GM12873 (cell line): ENCODE data around the gene MIS12.

ENCODE experiments used
- TF ChIP-seq, protein P1 (sequence below): IDR thresholded peaks from 2 replicates; pipeline ENCODE4 v1.5.1; 2012; ENCODE audit warnings: low read depth, mild to moderate bottlenecking, moderate library complexity, low read length, control low read depth; ENCODE audit not compliant: insufficient read depth; ENCODE audit errors: missing control alignments

Gene MIS12

DNA sequence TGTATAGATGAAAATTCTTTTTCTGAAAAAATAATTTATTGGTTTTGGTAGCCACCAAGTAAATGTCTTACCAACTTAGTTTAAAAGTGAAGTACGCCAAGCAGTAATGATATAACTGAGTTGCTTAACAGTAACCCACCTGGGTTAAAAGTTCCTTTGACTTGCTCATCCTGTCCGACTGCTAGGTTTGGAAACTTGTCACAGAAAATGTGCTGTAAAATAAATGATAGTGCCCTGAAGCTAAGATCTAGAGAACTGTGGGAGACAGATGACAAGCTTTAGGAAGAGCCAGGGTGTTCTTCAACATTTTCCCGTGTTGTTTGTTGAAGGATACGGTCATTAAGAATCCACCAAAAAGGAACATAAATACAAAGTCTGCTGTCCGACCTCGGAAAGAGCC is 5.4 kb upstream of the MIS12 start:
- TF ChIP-seq, protein P1, sequence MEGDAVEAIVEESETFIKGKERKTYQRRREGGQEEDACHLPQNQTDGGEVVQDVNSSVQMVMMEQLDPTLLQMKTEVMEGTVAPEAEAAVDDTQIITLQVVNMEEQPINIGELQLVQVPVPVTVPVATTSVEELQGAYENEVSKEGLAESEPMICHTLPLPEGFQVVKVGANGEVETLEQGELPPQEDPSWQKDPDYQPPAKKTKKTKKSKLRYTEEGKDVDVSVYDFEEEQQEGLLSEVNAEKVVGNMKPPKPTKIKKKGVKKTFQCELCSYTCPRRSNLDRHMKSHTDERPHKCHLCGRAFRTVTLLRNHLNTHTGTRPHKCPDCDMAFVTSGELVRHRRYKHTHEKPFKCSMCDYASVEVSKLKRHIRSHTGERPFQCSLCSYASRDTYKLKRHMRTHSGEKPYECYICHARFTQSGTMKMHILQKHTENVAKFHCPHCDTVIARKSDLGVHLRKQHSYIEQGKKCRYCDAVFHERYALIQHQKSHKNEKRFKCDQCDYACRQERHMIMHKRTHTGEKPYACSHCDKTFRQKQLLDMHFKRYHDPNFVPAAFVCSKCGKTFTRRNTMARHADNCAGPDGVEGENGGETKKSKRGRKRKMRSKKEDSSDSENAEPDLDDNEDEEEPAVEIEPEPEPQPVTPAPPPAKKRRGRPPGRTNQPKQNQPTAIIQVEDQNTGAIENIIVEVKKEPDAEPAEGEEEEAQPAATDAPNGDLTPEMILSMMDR, result no peak

DNA sequence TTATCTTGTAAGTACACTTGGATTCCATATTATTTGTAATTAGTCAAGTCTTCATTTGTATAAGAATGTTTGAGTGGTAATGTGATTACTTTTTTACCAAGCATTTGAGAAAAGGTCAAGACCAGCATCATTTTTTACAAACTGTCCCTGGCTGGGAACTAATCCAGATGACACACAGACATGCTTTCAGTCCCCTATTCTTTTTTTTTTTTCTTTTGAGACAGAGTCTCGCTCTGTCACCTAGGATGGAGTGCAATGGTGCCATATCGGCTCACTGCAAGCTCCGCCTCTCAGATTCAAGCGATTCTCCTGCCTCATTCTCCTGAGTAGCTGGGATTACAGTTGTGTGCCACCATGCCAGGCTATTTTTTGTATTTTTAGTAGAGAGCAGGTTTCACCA is 4.9 kb upstream of the MIS12 start:
- TF ChIP-seq, protein P1, result no peak

DNA sequence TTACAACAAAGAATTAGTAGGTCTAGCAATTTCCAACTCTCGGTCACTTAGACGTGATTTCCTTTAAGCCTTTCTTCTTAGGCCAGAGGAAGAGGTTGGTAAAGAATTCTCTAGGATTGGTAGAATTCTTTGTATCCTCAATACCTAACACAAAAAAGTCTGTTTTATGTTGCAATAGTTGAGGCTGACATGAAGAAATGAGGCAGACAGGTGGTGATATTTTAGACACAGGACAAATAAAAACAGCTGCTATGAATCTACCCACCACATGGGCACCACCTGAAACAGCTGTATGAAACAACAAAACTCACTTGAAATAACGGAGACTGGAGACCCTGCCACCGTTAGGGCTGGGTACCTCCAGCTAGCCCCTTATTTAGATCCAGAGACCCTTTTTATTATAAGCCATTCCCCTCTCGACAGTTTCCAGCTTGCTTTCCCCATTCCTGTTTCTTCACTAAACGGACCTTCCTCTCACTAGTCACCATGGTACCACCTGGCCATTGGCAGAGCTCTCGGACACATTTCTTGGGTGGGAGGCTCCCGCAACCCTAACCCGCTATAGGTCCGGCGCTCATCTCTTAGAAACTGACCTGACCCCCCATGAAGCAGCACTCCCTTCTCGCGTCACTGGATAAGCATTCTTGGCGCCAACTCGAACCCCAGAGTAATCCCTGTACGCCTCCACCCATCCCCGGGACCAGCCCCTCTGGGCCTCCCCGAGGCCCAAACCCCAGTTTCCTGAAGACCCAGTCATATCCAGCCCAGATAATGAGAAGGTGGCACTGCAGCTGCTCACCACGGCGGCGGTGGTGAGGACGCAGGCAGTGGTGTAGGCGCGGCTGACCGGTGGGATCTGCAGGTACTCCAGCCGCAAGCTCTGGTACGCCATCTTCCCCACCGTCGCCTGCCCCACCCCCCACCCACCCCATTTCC is 828 bp upstream of the MIS12 start, which contains the start of gene DERL2:
Gene DERL2 (minus strand): TSS at position 909 of the 936 bp plus-strand sequence. CDS start 17 bp downstream, at position 892.
- TF ChIP-seq, protein P1, result no peak

DNA sequence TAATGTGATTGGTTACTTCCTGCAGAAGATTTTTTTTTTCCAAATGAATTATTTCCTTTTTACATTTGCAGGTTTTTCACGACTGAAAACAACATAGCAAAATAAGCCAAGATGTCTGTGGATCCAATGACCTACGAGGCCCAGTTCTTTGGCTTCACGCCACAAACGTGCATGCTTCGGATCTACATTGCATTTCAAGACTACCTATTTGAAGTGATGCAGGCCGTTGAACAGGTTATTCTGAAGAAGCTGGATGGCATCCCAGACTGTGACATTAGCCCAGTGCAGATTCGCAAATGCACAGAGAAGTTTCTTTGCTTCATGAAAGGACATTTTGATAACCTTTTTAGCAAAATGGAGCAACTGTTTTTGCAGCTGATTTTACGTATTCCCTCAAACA is 2.4 kb downstream of the MIS12 start:
- TF ChIP-seq, protein P1, result no peak

DNA sequence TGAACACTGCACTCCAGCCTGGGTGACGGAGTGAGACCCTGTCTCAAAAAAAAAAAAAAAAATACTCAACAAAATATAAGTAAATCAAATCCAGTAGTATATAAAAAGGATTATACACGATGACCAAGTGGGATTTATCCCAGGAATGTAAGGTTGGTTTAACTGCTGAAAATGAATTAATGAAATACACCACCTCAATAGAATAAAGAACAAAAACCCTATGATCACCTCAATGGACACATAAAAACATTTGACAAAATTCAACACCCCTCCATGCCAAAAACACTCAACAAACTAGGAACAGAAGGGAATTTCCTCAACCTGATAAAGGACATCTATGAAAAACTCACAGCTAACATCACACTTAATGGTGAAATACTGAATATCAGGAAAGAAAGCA is 6.6 kb downstream of the MIS12 start:
- TF ChIP-seq, protein P1, result no peak

DNA sequence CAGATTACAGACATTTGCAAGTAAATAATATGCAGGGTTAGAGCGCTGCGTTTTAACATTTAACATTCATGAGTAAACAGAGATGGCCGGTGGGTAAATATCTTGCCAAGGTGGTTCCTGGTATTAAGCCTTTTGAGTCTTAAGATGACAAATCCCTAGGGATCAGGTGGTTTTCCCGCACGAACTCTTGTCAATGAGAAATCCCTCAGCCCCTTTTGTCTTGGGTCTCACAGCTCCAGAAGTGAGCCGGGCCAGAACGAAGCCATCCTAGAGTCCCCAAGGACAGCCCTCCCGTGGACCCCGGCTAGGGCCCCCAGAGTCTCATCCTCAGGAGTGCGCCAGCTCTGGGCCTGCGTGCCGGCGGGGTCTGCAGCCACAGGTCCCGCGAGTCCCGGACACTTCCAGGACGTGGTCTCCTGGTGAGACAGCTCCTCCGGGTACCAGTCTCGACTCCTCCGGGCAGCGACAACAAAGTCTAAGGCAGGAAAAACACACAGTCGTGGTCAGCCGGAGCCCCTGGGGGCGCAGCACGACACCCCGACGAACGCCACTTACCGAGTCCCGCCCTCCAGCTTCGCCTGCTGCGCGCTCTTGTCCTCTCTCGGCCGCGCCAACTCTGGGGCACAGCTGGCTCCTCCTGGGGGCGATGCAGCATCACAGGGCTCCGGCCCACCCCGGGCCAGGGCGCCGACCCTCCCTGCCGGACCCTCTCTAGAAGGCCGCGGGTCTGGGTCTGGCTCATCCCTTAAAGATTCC is 13.3 kb downstream of the MIS12 start:
- TF ChIP-seq, protein P1, result no peak

DNA sequence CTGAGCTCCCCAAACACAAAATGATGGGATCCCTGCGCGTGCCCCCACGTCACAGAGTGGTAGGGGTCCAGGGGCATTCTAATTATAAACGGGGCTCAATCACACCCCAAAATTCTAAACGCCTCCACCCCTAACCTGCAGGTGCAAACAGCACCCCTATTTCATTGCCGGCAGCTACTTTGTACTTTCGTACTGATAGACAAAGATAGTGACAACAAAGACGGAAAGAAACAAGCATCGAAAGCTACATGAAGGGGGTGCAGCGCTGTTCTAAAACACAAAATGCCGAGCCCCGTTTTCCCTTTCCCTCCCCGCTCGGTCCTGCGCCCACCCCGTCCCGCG is 13.9 kb downstream of the MIS12 start:
- TF ChIP-seq, protein P1, result no peak
